HL-60 (cell line): ENCODE data around the gene AKAP8.

Experiments
- CTCF ChIP-seq: IDR thresholded peaks from one replicate; pipeline ENCODE4 v1.5.1; 2011; ENCODE audit warnings: low read length, control low read depth, inconsistent platforms; ENCODE audit not compliant: insufficient read depth
- GABPA ChIP-seq: IDR thresholded peaks from 2 replicates; pipeline ENCODE4 v1.6.1; 2012; ENCODE audit warnings: low read depth
- POLR2AphosphoS5 ChIP-seq: IDR thresholded peaks from 2 replicates; pipeline ENCODE4 v1.6.1; 2012; ENCODE audit warnings: low read depth
- SPI1 ChIP-seq: IDR thresholded peaks from 2 replicates; pipeline ENCODE4 v1.6.1; 2012; ENCODE audit warnings: low read depth, mild to moderate bottlenecking, borderline replicate concordance
- TF ChIP-seq, protein P1 (sequence below): IDR thresholded peaks from 2 replicates; pipeline ENCODE4 v1.6.1; 2012; ENCODE audit warnings: low read depth; ENCODE audit not compliant: insufficient replicate concordance

DNA sequence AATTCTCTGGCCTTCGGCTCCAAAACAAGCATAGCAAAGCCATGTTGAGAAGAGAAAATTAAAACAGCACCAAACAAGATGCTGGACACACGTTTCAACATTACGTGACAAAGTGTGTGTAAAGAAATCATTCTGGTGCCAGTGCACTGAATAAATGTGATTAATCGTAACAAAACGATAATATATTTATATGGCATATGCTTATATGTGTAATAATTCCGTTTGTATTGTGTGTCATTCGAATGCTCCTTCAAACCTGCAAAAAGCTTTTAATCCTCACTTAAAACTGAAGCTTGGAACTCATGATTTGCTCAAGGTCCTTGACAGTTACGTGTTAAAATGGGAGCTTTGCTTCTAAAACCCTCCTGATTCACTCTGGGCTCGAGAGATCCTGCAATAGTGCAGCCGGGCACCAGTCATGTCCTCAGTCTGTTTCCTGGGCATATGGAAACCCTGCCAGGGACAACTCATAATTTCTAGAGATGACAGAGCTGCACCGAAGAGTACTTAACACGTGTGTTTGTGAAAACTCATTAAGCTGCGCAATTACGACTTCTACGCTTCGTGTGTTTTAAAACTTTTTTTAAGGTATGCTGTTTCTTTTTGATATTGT, 39.9 kb upstream of the AKAP8 start:
- no peak for TF ChIP-seq CTCF
- TF ChIP-seq, protein P1, sequence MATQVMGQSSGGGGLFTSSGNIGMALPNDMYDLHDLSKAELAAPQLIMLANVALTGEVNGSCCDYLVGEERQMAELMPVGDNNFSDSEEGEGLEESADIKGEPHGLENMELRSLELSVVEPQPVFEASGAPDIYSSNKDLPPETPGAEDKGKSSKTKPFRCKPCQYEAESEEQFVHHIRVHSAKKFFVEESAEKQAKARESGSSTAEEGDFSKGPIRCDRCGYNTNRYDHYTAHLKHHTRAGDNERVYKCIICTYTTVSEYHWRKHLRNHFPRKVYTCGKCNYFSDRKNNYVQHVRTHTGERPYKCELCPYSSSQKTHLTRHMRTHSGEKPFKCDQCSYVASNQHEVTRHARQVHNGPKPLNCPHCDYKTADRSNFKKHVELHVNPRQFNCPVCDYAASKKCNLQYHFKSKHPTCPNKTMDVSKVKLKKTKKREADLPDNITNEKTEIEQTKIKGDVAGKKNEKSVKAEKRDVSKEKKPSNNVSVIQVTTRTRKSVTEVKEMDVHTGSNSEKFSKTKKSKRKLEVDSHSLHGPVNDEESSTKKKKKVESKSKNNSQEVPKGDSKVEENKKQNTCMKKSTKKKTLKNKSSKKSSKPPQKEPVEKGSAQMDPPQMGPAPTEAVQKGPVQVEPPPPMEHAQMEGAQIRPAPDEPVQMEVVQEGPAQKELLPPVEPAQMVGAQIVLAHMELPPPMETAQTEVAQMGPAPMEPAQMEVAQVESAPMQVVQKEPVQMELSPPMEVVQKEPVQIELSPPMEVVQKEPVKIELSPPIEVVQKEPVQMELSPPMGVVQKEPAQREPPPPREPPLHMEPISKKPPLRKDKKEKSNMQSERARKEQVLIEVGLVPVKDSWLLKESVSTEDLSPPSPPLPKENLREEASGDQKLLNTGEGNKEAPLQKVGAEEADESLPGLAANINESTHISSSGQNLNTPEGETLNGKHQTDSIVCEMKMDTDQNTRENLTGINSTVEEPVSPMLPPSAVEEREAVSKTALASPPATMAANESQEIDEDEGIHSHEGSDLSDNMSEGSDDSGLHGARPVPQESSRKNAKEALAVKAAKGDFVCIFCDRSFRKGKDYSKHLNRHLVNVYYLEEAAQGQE: no peak
- TF ChIP-seq POLR2AphosphoS5: no peak
- TF ChIP-seq GABPA: no peak
- no peak for TF ChIP-seq SPI1
